Activated naive CD4-positive, alpha-beta T cell treated with anti-CD3 and anti-CD28 coated beads, Interleukin-2, amount 50 U/mL, for 24 hours (primary cell): ENCODE results near the gene HIC2.
"Not testable (repeated sequence)": the region's sequence is repeated elsewhere in the genome, so short reads cannot be mapped to it uniquely, and the experiment has no call there.

Experiments used
- H3K27ac Mint-ChIP-seq: one replicate; pipeline ENCODE4 v1.8.0; 2021; ENCODE audit warnings: mild to moderate bottlenecking, mixed read lengths
- H3K27me3 Mint-ChIP-seq: one replicate; pipeline ENCODE4 v1.8.0; 2021; ENCODE audit warnings: mixed read lengths
- H3K36me3 Mint-ChIP-seq: one replicate; pipeline ENCODE4 v1.8.0; 2021; ENCODE audit warnings: mixed read lengths
- H3K4me1 Mint-ChIP-seq: one replicate; pipeline ENCODE4 v1.8.0; 2021; ENCODE audit warnings: mixed read lengths
- H3K4me3 Mint-ChIP-seq: one replicate; pipeline ENCODE4 v1.8.0; 2021; ENCODE audit warnings: mild to moderate bottlenecking, mixed read lengths
- H3K9me3 Mint-ChIP-seq: one replicate; pipeline ENCODE4 v1.8.0; 2021; ENCODE audit warnings: mixed read lengths

HIC2 gene

DNA sequence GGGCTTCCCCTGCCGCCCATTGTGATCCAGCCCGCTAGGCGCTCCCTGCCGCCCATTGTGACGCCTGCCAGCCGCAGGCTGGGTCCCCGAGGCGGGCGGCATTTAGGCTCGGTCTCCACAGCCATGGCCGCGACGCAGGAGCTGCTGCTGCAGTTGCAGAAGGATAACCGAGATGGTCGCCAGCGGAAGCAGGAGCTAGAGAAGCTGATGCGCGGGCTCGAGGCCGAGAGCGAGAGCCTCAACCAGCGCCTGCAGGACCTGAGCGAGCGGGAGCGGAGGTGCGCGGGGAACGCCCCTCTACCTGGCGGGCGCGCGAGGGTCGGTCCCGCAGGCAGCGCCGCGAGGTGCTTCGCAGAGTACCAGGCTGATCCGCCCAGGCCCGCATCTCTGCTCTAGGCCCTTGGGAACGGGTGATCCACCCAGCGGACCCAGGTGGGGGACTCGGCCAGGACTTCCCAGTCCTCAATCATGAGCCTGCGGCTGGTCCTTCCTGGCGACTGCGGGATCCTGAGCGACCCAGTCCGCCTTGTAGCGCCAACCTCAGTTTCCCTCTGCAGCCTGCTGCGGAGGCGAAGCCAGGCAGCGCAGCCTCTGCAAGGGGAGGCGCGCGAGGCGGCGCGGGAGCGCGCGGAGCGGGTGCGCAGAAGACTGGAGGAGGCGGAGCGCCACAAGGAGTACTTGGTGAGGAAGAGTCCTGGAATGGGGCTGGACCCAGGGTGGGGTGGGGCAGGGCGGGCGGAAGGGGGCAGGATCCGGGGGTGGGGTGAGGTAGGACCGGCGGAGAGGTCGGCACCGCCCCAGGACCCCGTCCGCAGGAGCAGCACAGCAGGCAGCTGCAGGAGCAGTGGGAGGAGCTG lies 50.4 kb downstream of the HIC2 start, which contains the start of gene TMEM191C:
Gene TMEM191C (plus strand): TSS at position 51 of the 857 bp plus-strand sequence. CDS start 73 bp downstream, at position 124.
- H3K4me1 Mint-ChIP-seq, H3K27me3 Mint-ChIP-seq, H3K36me3 Mint-ChIP-seq, H3K27ac Mint-ChIP-seq, H3K9me3 Mint-ChIP-seq: not testable (repeated sequence)
- peak within 1 kb of the TSS; percentile 85 for H3K4me3 Mint-ChIP-seq

DNA sequence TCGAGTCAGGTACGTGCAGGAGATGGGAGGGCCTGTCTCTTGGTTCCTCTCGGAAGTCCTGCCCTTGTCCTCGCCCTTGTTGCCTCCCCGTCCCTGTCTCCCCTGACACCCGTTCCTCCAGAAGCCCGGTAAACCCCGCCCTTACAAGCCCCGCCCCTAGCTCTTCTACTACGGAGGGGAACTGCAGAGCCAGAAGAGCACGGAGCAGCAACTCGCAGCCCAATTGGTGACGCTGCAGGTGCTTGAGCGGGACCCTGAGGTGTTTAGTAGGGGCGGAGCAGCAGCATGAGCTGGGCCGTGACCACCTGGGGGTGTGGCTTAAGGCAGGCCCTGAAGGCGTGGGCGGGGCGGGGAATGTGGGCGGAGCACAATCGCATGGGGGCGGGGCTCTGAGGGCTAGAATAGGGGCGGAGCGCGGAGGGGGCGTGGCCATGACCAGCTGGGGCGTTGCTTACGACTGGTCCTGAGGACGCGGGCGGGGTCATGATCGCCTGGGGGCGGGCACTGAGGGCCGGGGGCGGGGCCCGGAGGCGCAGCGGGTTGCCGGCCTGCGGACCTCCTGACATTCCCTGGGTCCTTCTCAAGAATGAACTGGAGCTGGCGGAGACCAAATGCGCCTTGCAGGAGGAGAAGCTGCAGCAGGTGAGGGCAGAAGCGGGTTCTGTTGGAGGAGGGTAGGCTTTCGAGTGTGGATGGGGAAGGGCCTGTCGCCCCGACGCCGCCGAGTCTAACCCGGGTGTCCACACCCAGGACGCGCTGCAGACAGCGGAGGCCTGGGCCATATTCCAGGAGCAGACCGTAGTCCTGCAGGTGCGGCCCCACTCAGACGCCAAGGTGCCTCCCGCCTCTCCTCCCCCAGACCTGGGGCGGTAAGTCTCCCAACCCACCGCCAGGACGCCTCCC lies 51.3 kb downstream of the HIC2 start:
- H3K27ac Mint-ChIP-seq: not testable (repeated sequence)

DNA sequence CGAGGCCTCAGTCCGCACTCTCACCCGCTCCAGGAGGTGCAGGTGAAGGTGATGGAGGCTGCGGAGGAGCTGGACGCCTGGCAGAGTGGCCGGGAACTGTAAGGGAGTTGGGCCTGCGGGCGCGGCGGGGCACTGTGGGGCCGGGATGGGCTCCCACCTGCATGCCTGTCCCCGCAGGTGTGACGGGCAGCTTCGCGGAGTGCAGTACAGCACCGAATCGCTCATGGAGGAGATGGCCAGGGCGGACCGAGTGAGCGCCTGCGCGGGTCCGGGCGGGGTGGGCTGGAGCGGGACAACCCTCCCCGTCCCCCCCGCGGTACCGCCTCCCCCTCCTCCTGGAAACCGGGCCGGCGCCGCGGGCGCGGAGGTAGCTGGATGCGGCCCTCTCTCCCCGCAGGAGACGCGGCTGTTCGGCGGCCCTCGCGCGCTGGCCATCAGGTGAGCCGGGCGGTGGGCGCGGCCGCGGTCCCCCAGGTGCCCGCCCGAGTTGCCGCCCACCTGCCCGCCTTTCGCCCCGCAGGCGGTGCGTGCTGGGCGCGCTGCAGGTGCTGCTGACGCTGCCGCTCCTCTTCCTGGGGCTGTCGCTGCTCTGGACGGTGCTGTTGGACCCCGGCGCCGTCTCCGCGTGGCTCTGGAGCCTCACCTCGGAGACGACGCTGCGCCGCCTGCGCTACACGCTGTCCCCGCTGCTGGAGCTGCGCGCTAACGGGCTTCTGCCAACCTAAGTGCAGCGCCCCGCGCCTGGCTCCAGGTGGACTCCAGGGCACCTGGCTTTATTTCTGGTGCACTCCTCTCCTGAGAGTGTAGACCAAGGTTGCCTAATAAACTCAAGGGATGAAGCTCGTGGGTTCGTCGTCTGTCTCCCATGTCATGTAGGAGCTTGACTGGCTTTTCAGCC lies 52.2 kb downstream of the HIC2 start:
- H3K4me1 Mint-ChIP-seq, H3K4me3 Mint-ChIP-seq, H3K36me3 Mint-ChIP-seq, H3K9me3 Mint-ChIP-seq, H3K27ac Mint-ChIP-seq, H3K27me3 Mint-ChIP-seq: not testable (repeated sequence)

More for the DNA sequence above, 51.3 kb downstream of the HIC2 start:
- H3K4me3 Mint-ChIP-seq: peak overlapping the region; percentile 85
- H3K27me3 Mint-ChIP-seq, H3K9me3 Mint-ChIP-seq, H3K4me1 Mint-ChIP-seq, H3K36me3 Mint-ChIP-seq: not testable (repeated sequence)

DNA sequence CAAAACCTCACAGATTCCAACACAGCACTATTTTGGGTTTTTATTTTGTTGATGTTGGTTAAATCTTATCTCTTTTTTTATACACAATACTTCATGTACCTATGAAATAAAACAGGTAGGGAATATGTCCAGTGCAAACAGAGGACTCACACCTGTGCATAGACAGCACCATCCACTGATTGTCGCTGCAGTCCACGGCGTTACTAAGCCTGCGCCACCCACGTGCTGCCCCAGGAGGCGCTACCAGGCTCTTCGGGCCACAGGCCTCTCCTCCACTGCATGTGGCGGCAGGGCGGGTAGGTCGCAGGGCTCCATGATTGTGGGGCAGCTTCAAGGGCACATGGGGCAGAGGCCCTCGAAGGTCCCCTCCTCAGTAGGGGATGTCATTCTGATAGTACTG lies 55.8 kb downstream of the HIC2 start:
- H3K9me3 Mint-ChIP-seq, H3K27me3 Mint-ChIP-seq, H3K36me3 Mint-ChIP-seq, H3K4me3 Mint-ChIP-seq, H3K27ac Mint-ChIP-seq, H3K4me1 Mint-ChIP-seq: not testable (repeated sequence)

DNA sequence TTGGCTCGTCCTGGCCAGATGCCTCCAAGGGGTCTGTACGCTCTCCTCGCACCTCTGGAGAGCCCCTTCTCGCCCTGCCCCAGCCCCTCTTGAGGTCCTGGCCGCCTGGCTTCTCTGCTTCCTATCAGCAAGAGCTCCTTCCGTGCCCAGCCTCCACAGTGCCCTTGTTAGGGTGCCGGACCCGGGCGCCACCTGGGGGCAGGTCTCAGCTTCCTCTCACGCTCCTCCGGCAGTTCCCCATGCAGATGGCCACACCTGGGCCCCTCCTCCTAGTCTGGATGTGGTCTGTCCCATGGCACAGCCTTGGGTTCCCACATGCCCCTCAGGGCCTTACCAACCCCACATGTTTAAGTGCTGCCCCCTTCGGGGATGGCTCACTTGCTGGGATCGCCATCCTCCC lies 56.5 kb downstream of the HIC2 start:
- H3K4me1 Mint-ChIP-seq, H3K4me3 Mint-ChIP-seq, H3K27ac Mint-ChIP-seq, H3K9me3 Mint-ChIP-seq, H3K27me3 Mint-ChIP-seq, H3K36me3 Mint-ChIP-seq: not testable (repeated sequence)

DNA sequence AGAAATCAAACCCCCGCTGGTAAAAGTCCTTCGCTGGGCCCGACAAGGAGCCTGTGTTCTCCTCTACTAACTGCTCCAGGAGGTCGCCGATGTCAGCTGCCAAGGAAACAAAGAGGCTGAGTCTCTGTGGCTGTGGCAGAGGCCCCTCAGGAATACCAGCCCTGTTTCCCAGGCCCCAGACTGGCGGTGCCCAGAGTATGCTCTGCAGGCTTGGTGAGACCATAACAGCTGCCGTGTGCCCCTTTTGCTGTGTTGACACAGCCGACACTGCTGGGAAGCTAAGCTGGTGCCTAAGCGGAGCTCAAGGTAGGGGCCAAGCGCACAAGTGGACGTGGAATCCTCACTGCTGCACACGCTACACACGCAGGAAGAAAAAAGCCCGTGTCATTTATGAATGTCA lies 66.9 kb downstream of the HIC2 start:
- not testable (repeated sequence) for H3K27me3 Mint-ChIP-seq, H3K27ac Mint-ChIP-seq, H3K4me3 Mint-ChIP-seq, H3K9me3 Mint-ChIP-seq, H3K4me1 Mint-ChIP-seq, H3K36me3 Mint-ChIP-seq

DNA sequence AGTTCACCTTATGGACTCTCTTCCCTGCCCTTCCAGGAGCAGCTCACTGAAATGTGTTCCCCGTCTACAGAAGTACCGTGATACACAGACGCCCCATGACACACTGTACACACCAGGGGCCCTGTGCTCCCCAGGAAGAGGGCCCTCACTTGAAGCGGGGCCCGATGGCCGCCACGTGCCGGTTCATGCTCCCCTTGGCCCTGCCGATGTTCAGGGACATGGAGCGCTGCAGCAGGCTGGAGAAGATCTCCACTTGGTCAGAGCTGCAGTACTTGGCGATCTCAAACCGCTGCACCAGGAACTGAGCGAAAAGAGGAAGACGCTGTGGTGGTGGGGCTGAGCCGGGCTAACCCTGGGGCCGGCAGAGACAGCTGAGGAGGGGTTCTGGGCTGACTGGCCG lies 70.6 kb downstream of the HIC2 start:
- H3K27ac Mint-ChIP-seq, H3K4me1 Mint-ChIP-seq, H3K9me3 Mint-ChIP-seq, H3K4me3 Mint-ChIP-seq, H3K27me3 Mint-ChIP-seq, H3K36me3 Mint-ChIP-seq: not testable (repeated sequence)

DNA sequence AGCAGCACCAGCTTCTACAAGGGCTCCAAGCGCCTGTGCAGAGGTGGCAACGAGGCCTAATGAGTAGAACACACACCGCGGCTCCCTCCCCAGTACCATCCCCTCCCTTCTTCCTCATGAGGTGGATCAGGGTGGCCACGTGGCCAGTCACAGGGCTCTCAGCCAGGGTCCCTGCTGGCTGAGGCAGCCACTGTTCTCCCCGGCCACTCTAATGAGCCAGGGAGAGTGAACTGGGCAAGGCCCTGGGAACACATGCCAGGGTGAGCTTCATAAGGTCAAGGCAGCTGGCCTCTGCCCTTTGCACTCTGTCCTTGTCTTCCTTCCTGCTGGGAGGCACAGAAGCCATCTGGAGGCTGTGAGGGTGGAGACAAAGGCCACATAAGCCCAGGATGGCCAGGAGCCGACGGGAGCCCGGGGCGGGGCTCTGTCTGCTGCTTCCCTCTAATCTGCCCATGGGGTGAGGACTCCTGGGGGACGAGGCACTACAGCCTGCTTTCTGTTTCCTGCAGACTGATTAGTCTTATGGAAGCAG lies 72.0 kb downstream of the HIC2 start:
- not testable (repeated sequence) for H3K27ac Mint-ChIP-seq, H3K4me3 Mint-ChIP-seq, H3K4me1 Mint-ChIP-seq

DNA sequence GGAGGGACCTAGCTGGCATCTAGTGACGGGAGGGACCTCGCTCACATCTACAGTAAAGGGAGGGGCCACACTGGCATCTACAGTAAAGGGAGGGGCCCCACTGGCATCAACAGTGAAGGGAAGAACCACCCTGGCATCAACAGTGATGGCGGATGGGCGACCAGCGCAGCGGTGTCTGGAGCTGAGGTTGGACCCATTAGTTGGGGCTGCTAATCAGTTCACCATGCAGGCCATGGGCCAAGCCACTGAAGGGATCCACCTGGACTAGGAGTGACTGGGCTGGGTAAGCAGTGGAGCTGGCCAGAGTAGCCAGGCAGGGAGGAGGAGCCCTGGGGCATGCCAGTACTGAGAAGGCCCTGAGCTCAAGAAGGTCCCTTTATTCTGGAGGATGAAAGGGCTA lies 73.4 kb downstream of the HIC2 start:
- not testable (repeated sequence) for H3K36me3 Mint-ChIP-seq, H3K27ac Mint-ChIP-seq

More for the DNA sequence above, 72.0 kb downstream of the HIC2 start:
- H3K27me3 Mint-ChIP-seq, H3K36me3 Mint-ChIP-seq, H3K9me3 Mint-ChIP-seq: not testable (repeated sequence)

DNA sequence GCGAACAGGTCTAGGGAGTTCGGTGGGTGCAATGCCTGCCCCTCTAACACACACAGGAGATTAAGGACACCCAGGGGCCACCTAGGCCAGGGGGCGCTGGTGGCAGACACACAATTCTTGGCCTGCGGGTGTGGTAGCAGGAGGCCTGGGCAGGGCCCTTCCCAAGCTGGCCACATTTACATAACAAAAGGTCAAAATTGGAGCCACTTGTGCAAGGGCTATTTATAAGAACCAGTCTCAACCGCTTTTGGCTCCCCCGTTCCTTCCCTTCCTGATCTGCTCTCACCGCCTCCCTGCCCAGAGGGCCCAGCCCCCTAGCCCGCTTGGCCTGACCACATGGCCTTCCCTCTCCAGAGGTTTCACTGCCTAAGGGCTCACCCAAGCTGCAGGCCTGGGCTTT lies 75.1 kb downstream of the HIC2 start:
- not testable (repeated sequence) for H3K36me3 Mint-ChIP-seq, H3K4me1 Mint-ChIP-seq, H3K27ac Mint-ChIP-seq, H3K4me3 Mint-ChIP-seq, H3K9me3 Mint-ChIP-seq, H3K27me3 Mint-ChIP-seq

More for the DNA sequence above, 73.4 kb downstream of the HIC2 start:
- not testable (repeated sequence) for H3K27me3 Mint-ChIP-seq, H3K4me3 Mint-ChIP-seq, H3K4me1 Mint-ChIP-seq, H3K9me3 Mint-ChIP-seq

DNA sequence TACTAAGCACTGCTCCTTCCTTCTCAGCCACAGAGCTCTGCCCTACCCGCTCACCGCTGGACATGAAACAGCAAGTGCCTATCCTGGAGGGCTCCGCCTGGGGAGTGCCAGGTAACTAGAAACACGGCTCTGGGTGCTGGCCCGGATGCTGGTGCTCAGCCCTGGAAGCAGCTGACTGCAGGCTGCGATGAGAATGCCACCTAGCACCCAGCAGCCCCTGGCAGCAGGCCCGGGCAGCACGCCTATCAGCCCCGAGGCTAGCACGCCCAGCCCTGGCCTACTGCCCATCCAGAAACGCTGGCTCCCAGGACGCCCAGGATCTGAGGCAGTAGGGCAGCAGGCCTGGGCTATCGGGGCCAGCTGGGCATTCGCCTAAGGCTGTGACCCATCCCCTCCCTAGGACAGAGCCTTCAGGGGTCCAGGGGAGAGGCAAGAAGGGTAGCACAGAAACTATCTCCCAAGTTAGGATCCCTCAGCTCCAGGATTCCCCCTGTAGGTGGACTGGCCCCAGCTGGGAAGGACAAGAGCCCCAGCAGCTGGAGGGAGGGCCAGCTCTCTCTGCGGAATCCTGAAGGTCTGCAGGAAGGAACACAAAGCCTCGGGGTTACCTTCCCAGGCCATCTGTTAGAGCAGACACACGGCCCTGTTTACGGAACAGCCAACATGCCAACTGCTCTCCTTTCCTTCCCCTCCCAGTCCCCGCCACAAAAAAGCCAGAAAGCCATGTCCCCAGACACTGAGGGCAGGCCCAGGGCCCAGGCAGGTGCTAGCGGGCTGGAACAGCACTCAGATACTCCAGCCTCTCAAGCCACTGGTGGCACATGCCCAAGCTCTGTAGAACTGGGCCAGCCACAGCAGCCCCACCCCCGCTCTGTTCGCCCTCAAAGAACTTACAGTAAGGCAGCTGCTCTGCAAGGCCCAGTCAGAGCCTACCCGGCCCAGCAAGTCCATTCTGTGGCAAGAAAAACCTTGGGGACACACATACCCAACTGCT lies 76.9 kb downstream of the HIC2 start:
- not testable (repeated sequence) for H3K4me3 Mint-ChIP-seq, H3K27me3 Mint-ChIP-seq, H3K4me1 Mint-ChIP-seq, H3K27ac Mint-ChIP-seq, H3K36me3 Mint-ChIP-seq, H3K9me3 Mint-ChIP-seq

DNA sequence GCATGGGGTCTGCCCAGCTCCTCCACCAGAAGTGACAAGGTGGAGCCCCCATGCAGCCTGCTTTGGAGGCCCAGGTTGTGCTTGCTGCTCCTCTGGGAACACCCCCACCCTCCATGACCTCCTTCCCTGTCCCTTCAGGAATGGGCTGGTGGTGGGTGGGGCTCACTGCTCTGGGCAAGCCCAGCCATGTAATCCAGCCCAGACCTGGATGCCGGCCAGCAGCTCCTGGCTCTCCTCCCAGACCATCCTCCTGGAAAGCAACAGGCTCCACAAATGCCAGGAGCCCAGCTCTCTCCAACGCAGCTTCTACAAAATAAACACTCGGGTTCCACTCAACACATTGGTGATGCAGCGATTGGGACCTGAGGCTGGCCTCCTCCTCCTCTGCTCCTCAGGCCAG lies 80.8 kb downstream of the HIC2 start:
- not testable (repeated sequence) for H3K4me3 Mint-ChIP-seq, H3K27me3 Mint-ChIP-seq, H3K27ac Mint-ChIP-seq, H3K36me3 Mint-ChIP-seq, H3K4me1 Mint-ChIP-seq, H3K9me3 Mint-ChIP-seq

DNA sequence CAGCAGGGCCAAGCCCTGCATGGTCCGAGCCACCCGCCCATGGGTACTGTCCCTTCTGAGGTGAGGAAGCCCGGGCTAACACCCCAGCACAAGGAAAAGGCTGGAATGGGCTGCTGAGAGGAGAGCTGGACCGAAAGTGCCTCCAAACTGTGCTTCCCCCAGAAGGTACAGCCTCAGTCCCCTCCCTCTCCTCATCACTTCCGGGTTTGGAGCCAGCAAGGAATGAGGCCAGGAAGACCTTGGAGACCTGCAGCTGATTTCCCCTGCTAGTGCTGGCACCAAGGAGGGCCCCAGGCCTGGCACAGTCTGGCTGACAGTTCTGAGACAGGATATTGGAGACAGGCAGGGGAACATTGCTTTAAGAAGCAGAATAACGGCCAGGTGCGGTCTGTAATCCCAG lies 81.3 kb downstream of the HIC2 start:
- H3K4me1 Mint-ChIP-seq, H3K27me3 Mint-ChIP-seq, H3K4me3 Mint-ChIP-seq, H3K9me3 Mint-ChIP-seq, H3K36me3 Mint-ChIP-seq, H3K27ac Mint-ChIP-seq: not testable (repeated sequence)

DNA sequence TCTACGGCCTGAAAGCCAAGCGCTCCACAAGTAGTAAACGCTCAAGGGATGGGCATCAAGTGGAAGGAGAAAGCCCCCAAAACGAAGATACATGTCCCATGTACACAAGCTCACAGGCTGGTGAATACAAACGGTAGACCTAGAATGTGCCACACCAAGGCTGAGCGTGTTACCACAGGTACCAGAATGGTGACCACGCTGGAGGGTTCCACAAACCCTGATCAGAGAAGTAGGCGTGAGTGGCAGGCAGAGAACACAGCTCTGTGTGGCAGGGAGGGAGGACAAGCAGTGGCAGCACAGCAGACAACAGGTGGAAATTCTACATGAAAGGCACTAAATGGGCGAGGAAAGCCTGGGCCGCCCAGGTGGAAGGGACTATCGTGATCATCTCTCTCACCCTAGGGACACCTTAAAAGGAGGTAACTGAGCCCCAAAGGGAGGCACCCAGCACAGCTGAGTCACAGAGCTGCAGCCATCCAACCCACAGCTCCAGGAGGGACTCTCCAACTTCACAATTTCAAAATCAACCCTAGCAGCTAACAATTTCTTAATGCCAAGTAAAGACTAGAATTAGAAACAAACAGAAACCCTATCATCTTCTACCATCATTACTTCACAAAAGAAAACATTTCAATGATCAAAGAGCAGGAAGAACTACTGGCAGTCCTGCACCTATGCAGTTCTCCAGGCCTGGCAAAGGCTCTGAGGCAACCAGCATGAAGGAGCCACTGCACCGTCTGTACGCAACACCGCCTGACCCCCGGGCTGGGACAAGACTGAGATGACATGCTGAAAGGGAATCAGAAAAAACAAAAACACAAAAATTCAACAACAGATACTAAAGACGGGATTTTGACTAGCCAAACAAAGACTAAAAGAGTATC lies 82.7 kb downstream of the HIC2 start:
- not testable (repeated sequence) for H3K36me3 Mint-ChIP-seq, H3K4me1 Mint-ChIP-seq, H3K4me3 Mint-ChIP-seq, H3K27ac Mint-ChIP-seq, H3K9me3 Mint-ChIP-seq, H3K27me3 Mint-ChIP-seq
